ENCODE measurements around the gene ZNF22. TPM values are rescaled to one million over a fixed set of nuclear protein-coding genes. Genes with fewer than 3 reads are reported as not detected.
A peak's percentile ranks its signal among the peaks of the same experiment; 100 is the strongest.

The ZNF22 gene
- total RNA-seq, 1 experiment from 2014 or later: 36.9 TPM

DNA sequence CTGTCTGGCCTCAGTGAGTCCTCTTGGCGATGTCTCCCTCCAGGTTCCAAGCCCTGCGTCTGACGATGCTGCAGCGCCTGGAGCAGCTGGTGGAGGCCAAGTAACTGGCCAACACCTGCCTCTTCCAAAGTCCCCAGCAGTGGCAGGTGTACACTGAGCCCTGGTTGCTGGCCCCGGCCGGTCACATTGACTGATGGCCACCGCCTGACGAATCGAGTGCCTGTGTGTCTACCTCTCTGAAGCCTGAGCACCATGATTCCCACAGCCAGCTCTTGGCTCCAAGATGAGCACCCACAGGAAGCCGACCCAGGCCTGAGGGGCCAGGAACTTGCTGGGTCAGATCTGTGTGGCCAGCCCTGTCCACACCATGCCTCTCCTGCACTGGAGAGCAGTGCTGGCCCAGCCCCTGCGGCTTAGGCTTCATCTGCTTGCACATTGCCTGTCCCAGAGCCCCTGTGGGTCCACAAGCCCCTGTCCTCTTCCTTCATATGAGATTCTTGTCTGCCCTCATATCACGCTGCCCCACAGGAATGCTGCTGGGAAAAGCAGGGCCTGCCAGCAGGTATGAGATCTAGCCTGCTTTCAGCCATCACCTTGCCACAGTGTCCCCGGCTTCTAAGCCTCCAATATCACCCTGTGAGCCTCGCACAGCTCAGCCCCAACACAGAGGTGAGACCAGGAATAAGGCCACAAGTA, 7.3 kb upstream of the ZNF22 start:
- Histone ChIP-seq H3K56ac (ENCODE audit: insufficient read length, low read depth, low read length) (no peak overlapping the region), H3K23ac (ENCODE audit: insufficient read length, low read depth, low read length) (no peak overlapping the region), H4K91ac (ENCODE audit: insufficient read length, low read depth, low read length) (no peak overlapping the region), H3K4me2 (ENCODE audit: insufficient read depth, insufficient read length, low read length) (no peak overlapping the region), H4K5ac (ENCODE audit: insufficient read length, low read depth, low read length) (no peak overlapping the region), H3K23me2 (ENCODE audit: insufficient read length, low read depth, low read length, poor library complexity, severe bottlenecking) (no peaks in the 10 kb centered on the region), H4K20me1 (ENCODE audit: control insufficient read depth, insufficient read depth, insufficient read length) (no peaks in the 10 kb centered on the region), H2BK5ac (ENCODE audit: insufficient read length, low read length) (no peak overlapping the region), H3K4me1 (ENCODE audit: insufficient read depth, low read length) (peaks cover 7% of the 10 kb centered on the region; the same call in 1 of the 2 replicates), H3K27me3 (ENCODE audit: insufficient read depth, low read length) (no peaks in the 10 kb centered on the region), H2BK12ac (ENCODE audit: insufficient read length, low read depth, low read length) (no peak overlapping the region), H3K79me1 (ENCODE audit: insufficient read depth, low read depth, low read length, poor library complexity, severe bottlenecking) (no peaks in the 10 kb centered on the region), H2BK15ac (ENCODE audit: low read depth, low read length) (no peak overlapping the region), H2AFZ (ENCODE audit: low read length) (no peak overlapping the region), H2BK120ac (ENCODE audit: low read depth, low read length, poor library complexity, severe bottlenecking) (no peak overlapping the region), H2BK20ac (ENCODE audit: low read depth, low read length, poor library complexity, severe bottlenecking) (no peak overlapping the region), H3K14ac (ENCODE audit: insufficient read depth, low read length) (no peak overlapping the region), H3K79me2 (ENCODE audit: insufficient read depth, low read length) (no peaks in the 10 kb centered on the region), H3T11ph (ENCODE audit: low read length) (no peak overlapping the region), H3K18ac (ENCODE audit: insufficient read length, low read depth, low read length) (no peak overlapping the region), H3K27ac (ENCODE audit: insufficient read length, low read depth, low read length) (no peak overlapping the region), H3K4ac (ENCODE audit: low read depth, low read length) (no peak overlapping the region), H3K9ac (ENCODE audit: extremely low read depth, insufficient read length, low read length) (no peak overlapping the region), H3K9me3 (ENCODE audit: control insufficient read depth, low read depth, low read length) (no peaks in the 10 kb centered on the region), H2AK5ac (ENCODE audit: insufficient read length, low read length) (no peak overlapping the region), H4K8ac (replicated peaks; ENCODE audit: insufficient read length, low read depth, low read length) (no peak overlapping the region)
- WGBS (ENCODE audit: extremely low coverage, insufficient read length, low lambda C conversion rate): no CpG with 5 or more reads among the region's 14 CpGs
- no peak for DNase-seq
- Mint-ChIP-seq H3K36me3 (ENCODE audit: insufficient read depth in 1 of 3, low read depth in 3 of 3) (peaks cover 5 to 22% (median 6%) of the 10 kb centered on the region in 3 experiments; a peak in 5 of 7 replicates), H3K4me1 (peaks cover 58 to 66% of the 10 kb centered on the region in 2 experiments), H3K4me3 (no peak overlapping the region; a peak in 1 of 5 replicates), H3K27me3 (ENCODE audit: low read depth) (peaks cover 3% of the 10 kb centered on the region), H3K9me3 (no peaks in the 10 kb centered on the region; a peak in 2 of 5 replicates), H3K27ac (peak overlapping the region in 1 of 3 experiments; percentile 44; a peak in 2 of 7 replicates)
- TF ChIP-seq, protein P1, sequence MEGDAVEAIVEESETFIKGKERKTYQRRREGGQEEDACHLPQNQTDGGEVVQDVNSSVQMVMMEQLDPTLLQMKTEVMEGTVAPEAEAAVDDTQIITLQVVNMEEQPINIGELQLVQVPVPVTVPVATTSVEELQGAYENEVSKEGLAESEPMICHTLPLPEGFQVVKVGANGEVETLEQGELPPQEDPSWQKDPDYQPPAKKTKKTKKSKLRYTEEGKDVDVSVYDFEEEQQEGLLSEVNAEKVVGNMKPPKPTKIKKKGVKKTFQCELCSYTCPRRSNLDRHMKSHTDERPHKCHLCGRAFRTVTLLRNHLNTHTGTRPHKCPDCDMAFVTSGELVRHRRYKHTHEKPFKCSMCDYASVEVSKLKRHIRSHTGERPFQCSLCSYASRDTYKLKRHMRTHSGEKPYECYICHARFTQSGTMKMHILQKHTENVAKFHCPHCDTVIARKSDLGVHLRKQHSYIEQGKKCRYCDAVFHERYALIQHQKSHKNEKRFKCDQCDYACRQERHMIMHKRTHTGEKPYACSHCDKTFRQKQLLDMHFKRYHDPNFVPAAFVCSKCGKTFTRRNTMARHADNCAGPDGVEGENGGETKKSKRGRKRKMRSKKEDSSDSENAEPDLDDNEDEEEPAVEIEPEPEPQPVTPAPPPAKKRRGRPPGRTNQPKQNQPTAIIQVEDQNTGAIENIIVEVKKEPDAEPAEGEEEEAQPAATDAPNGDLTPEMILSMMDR (conservative IDR thresholded peaks at IDR 0.05): no peak

Data from H9 (cell line).